Parathyroid adenoma (tissue), 2 donors: ENCODE results near the gene IL12B.

Experiments used
- H2AFZ ChIP-seq: fragments of 300-600 bp; sonication (generic); one replicate; pipeline ENCODE4 v1.7.0; 2017; ENCODE audit warnings: antibody characterized with exemption, mild to moderate bottlenecking
- H3K27ac ChIP-seq: fragments of 300-600 bp; sonication (generic); one replicate; pipeline ENCODE4 v1.7.0; 2017
- H3K27me3 ChIP-seq: fragments of 300-600 bp; sonication (generic); one replicate; pipeline ENCODE4 v1.7.0; 2017; ENCODE audit warnings: low read length; ENCODE audit not compliant: control insufficient read depth, insufficient read depth
- H3K36me3 ChIP-seq: fragments of 300-600 bp; sonication (generic); one replicate; pipeline ENCODE4 v1.7.0; 2017; ENCODE audit warnings: low read length; ENCODE audit not compliant: control insufficient read depth, insufficient read depth
- H3K4me1 ChIP-seq: fragments of 300-600 bp; sonication (generic); one replicate; pipeline ENCODE4 v1.7.0; 2017; ENCODE audit warnings: control low read depth
- H3K4me2 ChIP-seq: fragments of 300-600 bp; sonication (generic); one replicate; pipeline ENCODE4 v1.7.0; 2017; ENCODE audit warnings: low read length
- H3K4me3 ChIP-seq: fragments of 300-600 bp; sonication (generic); one replicate; pipeline ENCODE4 v1.7.0; 2017; ENCODE audit warnings: low read depth, low read length
- H3K79me2 ChIP-seq: fragments of 300-600 bp; sonication (generic); one replicate; pipeline ENCODE4 v1.7.0; 2017; ENCODE audit warnings: control low read depth
- H3K9ac ChIP-seq: fragments of 300-600 bp; sonication (generic); one replicate; pipeline ENCODE4 v1.7.0; 2017; ENCODE audit warnings: mild to moderate bottlenecking
- H3K9me3 ChIP-seq: fragments of 300-600 bp; sonication (generic); one replicate; pipeline ENCODE4 v1.7.0; 2017; ENCODE audit warnings: low read length; ENCODE audit not compliant: control insufficient read depth
- TF ChIP-seq, protein P1 (sequence below): fragments of 300-600 bp; sonication (generic); IDR thresholded peaks from one replicate; pipeline ENCODE4 v1.7.0; 2017; ENCODE audit warnings: antibody characterized with exemption, mild to moderate bottlenecking
- donor health status: primary hyperparathyroidism.

IL12B gene

DNA sequence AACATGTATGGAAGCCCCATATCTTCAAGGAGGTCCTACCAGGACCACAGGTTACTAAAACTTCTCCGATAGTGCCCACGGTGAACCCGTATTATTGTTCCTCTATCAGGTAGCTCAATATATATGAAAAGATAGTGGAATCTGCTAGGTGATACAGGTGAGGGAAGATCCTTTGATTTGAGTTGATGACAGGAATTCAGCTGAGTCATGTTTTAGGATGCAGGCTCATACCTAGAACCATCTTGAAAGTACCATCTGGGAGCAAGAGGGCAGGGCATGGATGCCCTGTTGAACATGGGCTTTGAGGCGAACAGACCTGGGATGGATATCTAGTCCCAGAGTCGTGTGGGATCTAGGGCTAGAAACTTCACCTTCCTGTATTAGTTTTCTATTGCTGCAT, 35.4 kb downstream of the IL12B start:
- TF ChIP-seq, protein P1, sequence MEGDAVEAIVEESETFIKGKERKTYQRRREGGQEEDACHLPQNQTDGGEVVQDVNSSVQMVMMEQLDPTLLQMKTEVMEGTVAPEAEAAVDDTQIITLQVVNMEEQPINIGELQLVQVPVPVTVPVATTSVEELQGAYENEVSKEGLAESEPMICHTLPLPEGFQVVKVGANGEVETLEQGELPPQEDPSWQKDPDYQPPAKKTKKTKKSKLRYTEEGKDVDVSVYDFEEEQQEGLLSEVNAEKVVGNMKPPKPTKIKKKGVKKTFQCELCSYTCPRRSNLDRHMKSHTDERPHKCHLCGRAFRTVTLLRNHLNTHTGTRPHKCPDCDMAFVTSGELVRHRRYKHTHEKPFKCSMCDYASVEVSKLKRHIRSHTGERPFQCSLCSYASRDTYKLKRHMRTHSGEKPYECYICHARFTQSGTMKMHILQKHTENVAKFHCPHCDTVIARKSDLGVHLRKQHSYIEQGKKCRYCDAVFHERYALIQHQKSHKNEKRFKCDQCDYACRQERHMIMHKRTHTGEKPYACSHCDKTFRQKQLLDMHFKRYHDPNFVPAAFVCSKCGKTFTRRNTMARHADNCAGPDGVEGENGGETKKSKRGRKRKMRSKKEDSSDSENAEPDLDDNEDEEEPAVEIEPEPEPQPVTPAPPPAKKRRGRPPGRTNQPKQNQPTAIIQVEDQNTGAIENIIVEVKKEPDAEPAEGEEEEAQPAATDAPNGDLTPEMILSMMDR: no peak

DNA sequence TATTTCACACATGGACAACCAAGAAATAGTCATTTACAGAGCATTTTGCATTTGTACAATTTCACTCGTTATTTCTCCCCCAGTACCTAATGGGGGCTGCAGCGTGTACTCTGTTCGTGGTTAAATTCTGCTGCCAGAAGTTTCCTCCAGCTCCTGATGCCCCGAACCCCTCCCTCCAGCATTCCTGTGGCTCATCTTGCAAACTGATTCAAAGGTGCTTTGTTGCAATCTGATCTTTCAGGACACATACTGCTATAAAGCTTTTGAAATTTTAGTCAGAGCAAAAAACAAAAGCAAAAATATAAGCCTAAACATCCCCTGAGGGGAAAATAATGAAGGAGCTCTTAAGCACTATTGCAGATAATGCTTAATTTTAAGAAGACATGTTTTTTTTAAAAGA, 39.5 kb downstream of the IL12B start:
- Histone ChIP-seq H3K4me3 (no peak overlapping the region), H3K27me3 (no peaks in the 10 kb centered on the region), H3K9ac (no peak overlapping the region), H2AFZ (no peak overlapping the region), H3K9me3 (no peaks in the 10 kb centered on the region), H3K79me2 (no peaks in the 10 kb centered on the region), H3K4me1 (no peaks in the 10 kb centered on the region), H3K4me2 (no peak overlapping the region), H3K27ac (no peak overlapping the region), H3K36me3 (no peaks in the 10 kb centered on the region)
- TF ChIP-seq, protein P1: no peak

More for the DNA sequence above, 35.4 kb downstream of the IL12B start:
- no peak overlapping the region for H3K4me2 ChIP-seq
- no peak overlapping the region for H2AFZ ChIP-seq
- no peak overlapping the region for H3K27ac ChIP-seq
- no peaks in the 10 kb centered on the region for H3K36me3 ChIP-seq
- H3K27me3 ChIP-seq: no peaks in the 10 kb centered on the region
- no peaks in the 10 kb centered on the region for H3K4me1 ChIP-seq
- H3K9me3 ChIP-seq: no peaks in the 10 kb centered on the region
- H3K79me2 ChIP-seq: no peaks in the 10 kb centered on the region
- no peak overlapping the region for H3K4me3 ChIP-seq
- no peak overlapping the region for H3K9ac ChIP-seq

DNA sequence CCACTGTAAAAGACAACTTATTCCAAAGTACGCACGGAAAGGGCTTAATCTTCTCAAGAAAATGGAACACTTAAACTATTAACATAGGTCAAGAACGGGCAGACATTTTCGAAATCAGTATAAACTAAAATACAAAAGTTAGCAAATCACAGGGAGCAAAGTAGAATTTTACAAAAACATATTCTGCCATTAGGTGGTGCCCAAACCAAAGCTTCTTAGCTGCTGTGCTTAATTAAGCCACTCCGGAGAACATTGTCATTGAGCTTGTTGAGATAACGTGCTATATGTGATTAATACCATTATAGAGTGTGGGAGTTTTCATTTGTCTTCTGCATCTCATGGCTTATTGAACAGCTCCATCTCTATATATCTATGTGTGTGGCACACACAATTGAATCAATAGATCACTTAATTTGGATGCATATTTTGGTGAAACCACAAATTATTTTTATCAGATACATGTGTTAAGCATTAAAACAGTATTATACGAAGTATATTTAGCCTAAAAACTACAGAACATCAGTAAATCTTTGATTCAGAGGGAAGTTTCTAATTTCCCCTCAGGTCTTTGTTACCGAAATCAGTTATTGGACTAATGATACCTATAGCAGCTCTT, 43.8 kb downstream of the IL12B start:
- H3K36me3 ChIP-seq: no peaks in the 10 kb centered on the region
- H3K79me2 ChIP-seq: no peaks in the 10 kb centered on the region
- H2AFZ ChIP-seq: no peak overlapping the region

DNA sequence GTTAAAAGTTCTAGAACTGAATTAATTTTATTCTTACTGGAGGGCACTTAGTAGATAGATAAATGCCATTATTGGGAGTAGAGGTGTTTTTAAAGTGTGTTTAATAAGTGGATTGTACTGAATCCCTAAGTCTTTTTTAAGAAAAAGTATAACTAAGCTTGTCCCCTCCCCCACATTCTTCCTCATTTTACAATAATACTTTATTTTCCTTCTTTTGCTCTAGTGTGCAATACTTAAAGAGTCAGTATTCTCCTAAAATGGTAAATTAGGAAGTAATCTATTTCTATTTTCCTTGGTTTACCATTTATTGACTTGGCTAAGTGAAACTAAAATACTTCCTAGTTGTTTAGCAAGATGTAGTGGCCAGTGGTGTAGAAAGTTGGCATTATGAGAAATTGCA, 55.6 kb downstream of the IL12B start:
- Histone ChIP-seq H3K27ac (no peak overlapping the region), H3K36me3 (no peaks in the 10 kb centered on the region)

More for the DNA sequence above, 43.8 kb downstream of the IL12B start:
- Histone ChIP-seq H3K9me3 (no peaks in the 10 kb centered on the region), H3K4me3 (no peak overlapping the region), H3K27me3 (no peaks in the 10 kb centered on the region), H3K4me1 (no peaks in the 10 kb centered on the region), H3K9ac (no peak overlapping the region), H3K4me2 (no peak overlapping the region), H3K27ac (no peak overlapping the region)
- TF ChIP-seq, protein P1: peak; percentile 27

More for the DNA sequence above, 55.6 kb downstream of the IL12B start:
- Histone ChIP-seq H3K4me2 (no peak overlapping the region), H3K4me3 (no peak overlapping the region), H3K9me3 (no peaks in the 10 kb centered on the region), H3K9ac (no peak overlapping the region), H3K79me2 (no peaks in the 10 kb centered on the region), H3K4me1 (no peaks in the 10 kb centered on the region), H2AFZ (no peak overlapping the region), H3K27me3 (no peaks in the 10 kb centered on the region)
- TF ChIP-seq, protein P1: no peak
